Tibial nerve (tissue), 4 donors: ENCODE results near the gene BMPR1B. TPM values are rescaled to one million over a fixed set of nuclear protein-coding genes. Genes with fewer than 3 reads are reported as not detected.
"Not testable (repeated sequence)": the region's sequence is repeated elsewhere in the genome, so short reads cannot be mapped to it uniquely, and the experiment has no call there.

ENCODE experiments used
- DNase-seq, 2 donors: peaks; one replicate each; pipeline ENCODE4 v3.0.0-alpha.2; 2019; ENCODE audit warnings: low spot score in 2 of 2
- H3K27ac ChIP-seq, 4 donors: fragments of 200-600 bp; sonication (generic) in 3 of 4; one replicate each; pipeline ENCODE4 v1.5.1; 2017 to 2019; ENCODE audit warnings: mild to moderate bottlenecking in 1 of 4
- H3K27me3 ChIP-seq, 2 donors: fragments of 200-600 bp; sonication (generic) in 1 of 2; one replicate each; pipeline versions ENCODE4 v1.5.1 to v1.6.0; 2017 to 2019
- H3K36me3 ChIP-seq, 3 donors: fragments of 200-600 bp; sonication (generic); one replicate each; pipeline ENCODE4 v1.5.1; 2018 to 2019
- H3K4me1 ChIP-seq, 4 donors: fragments of 200-600 bp; sonication (generic) in 3 of 4; one replicate each; pipeline ENCODE4 v1.5.1; 2017 to 2019
- H3K4me3 ChIP-seq, 4 donors: fragments of 200-600 bp; sonication (generic) in 3 of 4; one replicate each; pipeline ENCODE4 v1.5.1; 2017 to 2019; ENCODE audit warnings: mild to moderate bottlenecking in 1 of 4, moderate library complexity in 1 of 4
- H3K9me3 ChIP-seq, 4 donors: fragments of 200-600 bp; sonication (generic) in 3 of 4; one replicate each; pipeline ENCODE4 v1.5.1; 2017 to 2019
- CTCF ChIP-seq, 5 experiments: fragments of 200-600 bp in 3 of 5; fragments of 450-650 bp in 2 of 5; sonication (generic) in 3 of 5; IDR thresholded peaks; one replicate each; pipeline ENCODE4 v1.5.1; 2016 to 2019; ENCODE audit warnings: antibody characterized with exemption in 5 of 5, mild to moderate bottlenecking in 3 of 5, moderate library complexity in 2 of 5
- EP300 ChIP-seq, 2 donors: sonication (generic); formaldehyde crosslinking; IDR thresholded peaks; one replicate each; pipeline ENCODE4 v1.6.1; 2017; ENCODE audit warnings: antibody characterized with exemption in 2 of 2, mild to moderate bottlenecking in 1 of 2
- POLR2A ChIP-seq, 2 donors: fragments of 450-650 bp; IDR thresholded peaks; one replicate each; pipeline ENCODE4 v1.6.1; 2017; ENCODE audit warnings: antibody characterized with exemption in 2 of 2, mild to moderate bottlenecking in 2 of 2, moderate library complexity in 2 of 2
- WGBS, 2 donors: methylation state at CpG; one replicate each; pipeline ENCODE4 v1.1.5; 2018; 5-methylcytosine and 5-hydroxymethylcytosine counted together
- total RNA-seq, 4 donors: library from RNA; depleted of rRNA; stranded (reverse); fragments of >200 nt; gene quantifications; one replicate each; pipeline ENCODE4 v1.1.0, GENCODE V29; 2016

Gene BMPR1B
- total RNA-seq, 4 donors from 2014 or later: 9.3 to 32.1 (median 26.1) TPM

- DNase-seq: peak in 1 of 2 donors; percentile 19
- Histone ChIP-seq H3K4me3 (no peak overlapping the region), H3K9me3 (no peaks in the 10 kb centered on the region), H3K27ac (no peak overlapping the region), H3K27me3 (no peaks in the 10 kb centered on the region), H3K4me1 (peaks cover 0 to 23% (median 0%) of the 10 kb centered on the region in 4 donors), H3K36me3 (peaks cover 0 to 8% (median 0%) of the 10 kb centered on the region in 3 donors)
- WGBS, 2 donors: 50 to 54% methylated on average over 4 of the region's 4 CpGs
- TF ChIP-seq CTCF (IDR thresholded peaks at IDR 0.05): peak in 4 of 5 experiments; percentile 29 to 63 (median 44)
- TF ChIP-seq EP300 (IDR thresholded peaks at IDR 0.05): no peak
Observed at GRCh38 chr4:95124906-95125504, 367.2 kb downstream of the BMPR1B start.

- Histone ChIP-seq H3K9me3 (no peaks in the 10 kb centered on the region), H3K4me3 (no peak overlapping the region), H3K27me3 (no peaks in the 10 kb centered on the region), H3K27ac (no peak overlapping the region), H3K4me1 (peaks cover 0 to 28% (median 0%) of the 10 kb centered on the region in 4 donors), H3K36me3 (peaks cover 0 to 18% (median 0%) of the 10 kb centered on the region in 3 donors)
- TF ChIP-seq CTCF (IDR thresholded peaks at IDR 0.05): no peak
- TF ChIP-seq POLR2A (IDR thresholded peaks at IDR 0.05): no peak
- TF ChIP-seq EP300 (IDR thresholded peaks at IDR 0.05): no peak
- 51 to 65% methylated on average over 4 of the region's 4 CpGs for WGBS, 2 donors
- no peak for DNase-seq
Observed at GRCh38 chr4:95129031-95129430, 371.3 kb downstream of the BMPR1B start.

- peak in 1 of 2 donors; percentile 89 for TF ChIP-seq EP300 (IDR thresholded peaks at IDR 0.05)
- TF ChIP-seq CTCF (IDR thresholded peaks at IDR 0.05): no peak
- no peak for TF ChIP-seq POLR2A (IDR thresholded peaks at IDR 0.05)
- 37 to 43% methylated on average over 7 of the region's 7 CpGs for WGBS, 2 donors
- Histone ChIP-seq H3K27ac (peak overlapping the region in 1 of 4 donors; percentile 39), H3K4me1 (peaks cover 0 to 24% (median 0%) of the 10 kb centered on the region in 4 donors), H3K36me3 (peaks cover 0 to 19% (median 0%) of the 10 kb centered on the region in 3 donors), H3K27me3 (no peaks in the 10 kb centered on the region), H3K4me3 (no peak overlapping the region), H3K9me3 (peaks cover 0 to 3% (median 0%) of the 10 kb centered on the region in 4 donors)
- DNase-seq: peak; percentile 16 to 89
Observed at GRCh38 chr4:95129821-95130311, 372.1 kb downstream of the BMPR1B start.

GRCh38 chr4:95134016-95134415, 376.3 kb downstream of the BMPR1B start:
- 95 to 100% methylated on average over 4 of the region's 4 CpGs for WGBS, 2 donors
- peaks cover 0 to 24% (median 0%) of the 10 kb centered on the region in 3 donors for H3K36me3 ChIP-seq
- not testable (repeated sequence) for DNase-seq, H3K9me3 ChIP-seq, H3K27me3 ChIP-seq, H3K27ac ChIP-seq, H3K4me3 ChIP-seq
- H3K4me1 ChIP-seq: peaks cover 0 to 15% (median 0%) of the 10 kb centered on the region in 4 donors

- H3K27me3 ChIP-seq, DNase-seq, H3K4me1 ChIP-seq, H3K27ac ChIP-seq, H3K4me3 ChIP-seq: not testable (repeated sequence)
- WGBS, 2 donors: 90 to 97% methylated on average over 9 to 10 of the region's 14 CpGs
- Histone ChIP-seq H3K9me3 (peaks cover 0 to 14% (median 0%) of the 10 kb centered on the region in 4 donors), H3K36me3 (peaks cover 0 to 30% (median 0%) of the 10 kb centered on the region in 3 donors)
Observed at GRCh38 chr4:95139424-95139823, 381.7 kb downstream of the BMPR1B start.

GRCh38 chr4:95141361-95141760, 383.6 kb downstream of the BMPR1B start:
- Histone ChIP-seq H3K4me1 (no peaks in the 10 kb centered on the region), H3K27me3 (no peaks in the 10 kb centered on the region), H3K4me3 (no peak overlapping the region), H3K9me3 (peaks cover 0 to 9% (median 0%) of the 10 kb centered on the region in 4 donors), H3K36me3 (peaks cover 0 to 23% (median 0%) of the 10 kb centered on the region in 3 donors), H3K27ac (no peak overlapping the region)
- WGBS, 2 donors: 64 to 73% methylated on average over 5 of the region's 5 CpGs
- DNase-seq: no peak
- TF ChIP-seq EP300 (IDR thresholded peaks at IDR 0.05) (no peak), POLR2A (IDR thresholded peaks at IDR 0.05) (no peak), CTCF (IDR thresholded peaks at IDR 0.05) (no peak)
